Panc1 (cell line): ENCODE measurements around the gene ATF6B. TPM values are rescaled to one million over a fixed set of nuclear protein-coding genes. Genes with fewer than 3 reads are reported as not detected.
A peak's percentile ranks its signal among the peaks of the same experiment; 100 is the strongest.

ENCODE experiments used
- ATAC-seq: fragments of 200-7000 bp; cut with Tn5 transposase; 2 replicates; pipeline ENCODE4 v1.9.1; 2020; ENCODE audit warnings: mild to moderate bottlenecking, moderate library complexity
- BruUV-seq: library from RNA; stranded (reverse); fragments of 400-500 nt; replicated peaks from 2 replicates; lab custom pipeline; 2021; lab: Mats Ljungman, UMichigan
- CTCF ChIA-PET: fragments of 300-600 bp; sonication (Branson Sonifier 250); formaldehyde crosslinking; loops from one replicate; lab custom pipeline; 2022; ENCODE audit warnings: antibody characterized with exemption; lab: Charles Lee
- POLR2A ChIA-PET: fragments of 300-600 bp; sonication (Branson Sonifier 250); formaldehyde crosslinking; loops from one replicate; lab custom pipeline; 2022; ENCODE audit warnings: antibody characterized with exemption; lab: Charles Lee
- DNase-seq: peaks from one replicate; pipeline ENCODE4 v3.0.0-alpha.2; 2010; ENCODE audit warnings: low read depth, low spot score
- H3K27ac ChIP-seq: 2 replicates; pipeline ENCODE4 v1.5.1; 2011; ENCODE audit warnings: mild to moderate bottlenecking, low read length, inconsistent platforms
- H3K27me3 ChIP-seq: fragments of 200-500 bp; sonication (Bioruptor generic); 2 replicates; pipeline ENCODE4 v1.6.0; 2014; ENCODE audit warnings: low read length, inconsistent platforms; ENCODE audit not compliant: control insufficient read depth, insufficient read depth
- H3K36me3 ChIP-seq: fragments of 200-500 bp; sonication (Bioruptor generic); 2 replicates; pipeline ENCODE4 v1.5.1; 2014; ENCODE audit warnings: inconsistent platforms, mild to moderate bottlenecking, low read length, moderate library complexity; ENCODE audit not compliant: control insufficient read depth, insufficient read depth
- H3K4me1 ChIP-seq: 2 replicates; pipeline ENCODE4 v1.5.1; 2011; ENCODE audit warnings: inconsistent platforms, mild to moderate bottlenecking, low read length, moderate library complexity; ENCODE audit not compliant: control insufficient read depth, insufficient read depth
- H3K4me3 ChIP-seq, 2 experiments: 2 replicates each; pipeline ENCODE4 v1.5.1; 2011 to 2012; ENCODE audit warnings: low read depth in 2 of 2, low read length in 2 of 2, mild to moderate bottlenecking in 2 of 2, inconsistent platforms in 1 of 2, moderate library complexity in 1 of 2
- H3K9me3 ChIP-seq: fragments of 200-500 bp; sonication (Bioruptor generic); 2 replicates; pipeline ENCODE4 v1.5.1; 2014; ENCODE audit warnings: low read depth, mild to moderate bottlenecking, inconsistent platforms, low read length, moderate library complexity; ENCODE audit not compliant: control insufficient read depth, insufficient read depth
- POLR2AphosphoS5 ChIP-seq: IDR thresholded peaks from 2 replicates; pipeline ENCODE4 v1.6.1; 2012; ENCODE audit warnings: mild to moderate bottlenecking, low read depth, low read length, moderate library complexity
- SIN3A ChIP-seq: IDR thresholded peaks from 2 replicates; pipeline ENCODE4 v1.6.1; 2012; ENCODE audit warnings: low read depth, mild to moderate bottlenecking, low read length, moderate library complexity, borderline replicate concordance; ENCODE audit not compliant: insufficient read depth
- TCF7L2 ChIP-seq: IDR thresholded peaks from 2 replicates; pipeline ENCODE4 v1.6.1; 2011; ENCODE audit warnings: mild to moderate bottlenecking, low read depth, low read length, inconsistent platforms
- in situ Hi-C: cut with HindIII; loops from 2 replicates; pipeline ENCODE4 v1.10.0; 2016; ENCODE audit warnings: low sequenced_read_pairs, low pct_unique_long_range_greater_than_20kb
- intact Hi-C: fragments of 100-400 bp; cut with micrococcal nuclease; formaldehyde crosslinking; loops from one replicate; pipeline ENCODE4 v1.10.0; 2022; ENCODE audit not compliant: unreplicated experiment
- total RNA-seq: library from RNA; stranded (reverse); gene quantifications from one replicate; pipeline ENCODE4 v1.2.1, GENCODE V29; 2021; ENCODE audit not compliant: unreplicated experiment
- TF ChIP-seq, protein P1 (sequence below), 2 experiments: IDR thresholded peaks; 2 replicates each; pipeline ENCODE4 v1.6.1; 2011 to 2012; ENCODE audit warnings: low read depth in 2 of 2, control low read depth in 1 of 2, low read length in 1 of 2, mild to moderate bottlenecking in 1 of 2, moderate library complexity in 1 of 2; ENCODE audit not compliant: insufficient read depth in 1 of 2
- TF ChIP-seq, protein P2 (sequence below): fragments of 450-650 bp; IDR thresholded peaks from 2 replicates; pipeline ENCODE4 v1.5.1; 2017; ENCODE audit warnings: mild to moderate bottlenecking

The ATF6B gene
- total RNA-seq, 1 experiment from 2014 or later, result 127 TPM

DNA sequence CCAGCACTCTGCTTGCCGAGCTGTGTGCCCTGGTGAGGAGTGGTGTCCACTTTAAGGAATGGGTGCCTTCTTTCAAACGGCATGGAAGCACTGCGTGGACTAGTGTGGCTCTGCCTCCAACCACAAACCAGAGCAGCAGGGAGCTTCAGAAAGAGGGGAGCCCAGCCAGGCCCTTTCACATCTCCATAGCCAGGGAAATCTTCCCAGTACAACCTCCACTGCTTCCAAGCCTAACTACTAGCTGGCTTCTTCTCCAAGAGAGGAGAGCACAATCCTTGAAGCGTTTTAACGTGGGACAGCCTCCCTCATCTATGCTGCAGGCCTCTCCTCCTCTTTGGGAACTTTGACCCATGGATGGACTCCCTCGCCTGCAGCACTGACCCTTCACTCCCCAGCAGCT lies 45.6 kb downstream of the ATF6B start:
- no peak for TF ChIP-seq POLR2AphosphoS5
- TF ChIP-seq TCF7L2, result no peak
- no peak for TF ChIP-seq SIN3A
- TF ChIP-seq, protein P1, sequence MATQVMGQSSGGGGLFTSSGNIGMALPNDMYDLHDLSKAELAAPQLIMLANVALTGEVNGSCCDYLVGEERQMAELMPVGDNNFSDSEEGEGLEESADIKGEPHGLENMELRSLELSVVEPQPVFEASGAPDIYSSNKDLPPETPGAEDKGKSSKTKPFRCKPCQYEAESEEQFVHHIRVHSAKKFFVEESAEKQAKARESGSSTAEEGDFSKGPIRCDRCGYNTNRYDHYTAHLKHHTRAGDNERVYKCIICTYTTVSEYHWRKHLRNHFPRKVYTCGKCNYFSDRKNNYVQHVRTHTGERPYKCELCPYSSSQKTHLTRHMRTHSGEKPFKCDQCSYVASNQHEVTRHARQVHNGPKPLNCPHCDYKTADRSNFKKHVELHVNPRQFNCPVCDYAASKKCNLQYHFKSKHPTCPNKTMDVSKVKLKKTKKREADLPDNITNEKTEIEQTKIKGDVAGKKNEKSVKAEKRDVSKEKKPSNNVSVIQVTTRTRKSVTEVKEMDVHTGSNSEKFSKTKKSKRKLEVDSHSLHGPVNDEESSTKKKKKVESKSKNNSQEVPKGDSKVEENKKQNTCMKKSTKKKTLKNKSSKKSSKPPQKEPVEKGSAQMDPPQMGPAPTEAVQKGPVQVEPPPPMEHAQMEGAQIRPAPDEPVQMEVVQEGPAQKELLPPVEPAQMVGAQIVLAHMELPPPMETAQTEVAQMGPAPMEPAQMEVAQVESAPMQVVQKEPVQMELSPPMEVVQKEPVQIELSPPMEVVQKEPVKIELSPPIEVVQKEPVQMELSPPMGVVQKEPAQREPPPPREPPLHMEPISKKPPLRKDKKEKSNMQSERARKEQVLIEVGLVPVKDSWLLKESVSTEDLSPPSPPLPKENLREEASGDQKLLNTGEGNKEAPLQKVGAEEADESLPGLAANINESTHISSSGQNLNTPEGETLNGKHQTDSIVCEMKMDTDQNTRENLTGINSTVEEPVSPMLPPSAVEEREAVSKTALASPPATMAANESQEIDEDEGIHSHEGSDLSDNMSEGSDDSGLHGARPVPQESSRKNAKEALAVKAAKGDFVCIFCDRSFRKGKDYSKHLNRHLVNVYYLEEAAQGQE (IDR thresholded peaks at IDR 0.05; ENCODE audit: insufficient read depth in 1 of 2, low read depth in 2 of 2, low read length in 1 of 2), result no peak
- TF ChIP-seq, protein P2, sequence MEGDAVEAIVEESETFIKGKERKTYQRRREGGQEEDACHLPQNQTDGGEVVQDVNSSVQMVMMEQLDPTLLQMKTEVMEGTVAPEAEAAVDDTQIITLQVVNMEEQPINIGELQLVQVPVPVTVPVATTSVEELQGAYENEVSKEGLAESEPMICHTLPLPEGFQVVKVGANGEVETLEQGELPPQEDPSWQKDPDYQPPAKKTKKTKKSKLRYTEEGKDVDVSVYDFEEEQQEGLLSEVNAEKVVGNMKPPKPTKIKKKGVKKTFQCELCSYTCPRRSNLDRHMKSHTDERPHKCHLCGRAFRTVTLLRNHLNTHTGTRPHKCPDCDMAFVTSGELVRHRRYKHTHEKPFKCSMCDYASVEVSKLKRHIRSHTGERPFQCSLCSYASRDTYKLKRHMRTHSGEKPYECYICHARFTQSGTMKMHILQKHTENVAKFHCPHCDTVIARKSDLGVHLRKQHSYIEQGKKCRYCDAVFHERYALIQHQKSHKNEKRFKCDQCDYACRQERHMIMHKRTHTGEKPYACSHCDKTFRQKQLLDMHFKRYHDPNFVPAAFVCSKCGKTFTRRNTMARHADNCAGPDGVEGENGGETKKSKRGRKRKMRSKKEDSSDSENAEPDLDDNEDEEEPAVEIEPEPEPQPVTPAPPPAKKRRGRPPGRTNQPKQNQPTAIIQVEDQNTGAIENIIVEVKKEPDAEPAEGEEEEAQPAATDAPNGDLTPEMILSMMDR, result no peak
- ChIA-PET CTCF (no interaction called here), POLR2A (interaction anchor here (0.5 kb wide), 1 partner anchor 77 kb away, joined by 3 read pairs; no protein-coding TSS in a partner anchor)
- intact Hi-C loops (no loop called here), in situ Hi-C loops (no loop called here)
- ATAC-seq, result no peak
- Histone ChIP-seq H3K27ac (no peak overlapping the region), H3K4me1 (no peaks in the 10 kb centered on the region), H3K4me3 (no peak overlapping the region), H3K9me3 (no peaks in the 10 kb centered on the region), H3K36me3 (no peaks in the 10 kb centered on the region), H3K27me3 (no peaks in the 10 kb centered on the region)
- DNase-seq, result no peak
- BruUV-seq, result no TSS peak

DNA sequence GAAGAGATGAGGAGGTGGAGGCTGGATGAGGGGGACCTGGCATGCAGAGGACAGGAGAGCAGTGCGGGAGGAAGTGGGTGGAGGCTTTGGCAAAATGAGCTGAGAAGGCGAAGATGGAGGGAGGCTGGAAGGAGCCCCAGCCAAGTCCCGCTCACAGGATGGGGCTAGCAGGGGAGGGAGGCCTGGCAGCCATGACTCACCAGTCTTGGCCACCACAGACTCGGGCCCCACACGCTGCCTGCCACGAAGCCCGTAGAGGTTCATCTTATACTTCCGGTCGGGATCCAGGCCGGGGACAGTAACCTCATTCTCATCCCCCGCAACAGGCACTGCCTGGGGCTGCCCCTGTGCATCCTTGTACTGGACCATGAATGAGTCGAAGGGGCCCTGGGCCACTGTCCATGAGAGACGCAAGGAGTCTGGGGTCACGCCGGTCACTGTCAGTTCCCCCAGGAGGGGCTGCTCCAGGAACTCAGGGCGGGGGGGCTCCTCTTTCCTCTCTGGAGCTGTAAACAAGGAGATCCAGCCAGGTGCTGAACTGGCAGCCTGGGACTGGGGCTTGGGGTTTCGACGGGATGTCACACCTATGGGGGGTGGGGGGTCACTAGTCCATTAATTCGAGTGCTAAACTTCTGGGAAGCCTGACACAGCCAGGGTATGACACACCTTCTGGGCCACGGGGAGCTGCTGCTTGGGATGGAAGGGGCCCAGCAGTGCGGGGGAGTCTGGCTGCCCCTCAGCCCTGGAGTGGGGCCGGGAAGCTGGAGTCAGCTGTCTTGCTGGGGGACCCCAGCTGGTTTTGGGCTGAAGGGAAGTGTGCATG lies 46.7 kb downstream of the ATF6B start:
- no peaks in the 10 kb centered on the region for H3K27me3 ChIP-seq
- in situ Hi-C loops (no loop called here), intact Hi-C loops (no loop called here)
- H3K27ac ChIP-seq, result no peak overlapping the region
- no peak for TF ChIP-seq POLR2AphosphoS5
- TF ChIP-seq, protein P1 (IDR thresholded peaks at IDR 0.05; ENCODE audit: insufficient read depth in 1 of 2, low read depth in 2 of 2, low read length in 1 of 2), result no peak
- TF ChIP-seq TCF7L2, result no peak
- no peak for TF ChIP-seq SIN3A
- TF ChIP-seq, protein P2, result no peak
- no TSS peak for BruUV-seq
- DNase-seq (no peak), ATAC-seq (peak; percentile 46; the same call in 1 of the 2 replicates)
- H3K36me3 ChIP-seq, result no peaks in the 10 kb centered on the region
- ChIA-PET POLR2A (interaction anchor here (0.6 kb wide), 1 partner anchor 48 kb away, joined by 8 read pairs; the partner anchor contains the start of gene FKBPL), CTCF (no interaction called here)
- no peak overlapping the region for H3K4me3 ChIP-seq
- no peaks in the 10 kb centered on the region for H3K9me3 ChIP-seq
- no peaks in the 10 kb centered on the region for H3K4me1 ChIP-seq
